ENCODE data around the gene GSG1L2. TPM values are rescaled to one million over a fixed set of nuclear protein-coding genes. Genes with fewer than 3 reads are reported as not detected.

The GSG1L2 gene
- total and polyA plus RNA-seq, 2 of the 13 experiments (the other 11 are each of a cell fraction or from before 2014, with no cell fraction given): not detected

GRCh38 chr17:9860851-9861250, 39.0 kb upstream of the GSG1L2 start:
- H3K4me2 ChIP-seq (ENCODE audit: low read depth, low read length): no peak overlapping the region
- H4K20me1 ChIP-seq (ENCODE audit: insufficient read depth, low read length): no peaks in the 10 kb centered on the region
- BruUV-seq (replicated peaks): no TSS peak
- no peaks in the 10 kb centered on the region for H3K79me2 ChIP-seq (ENCODE audit: insufficient read depth, low read length)
- no peak for FAIRE-seq
- H3K27me3 ChIP-seq (ENCODE audit: control insufficient read depth in 1 of 2, insufficient read depth in 2 of 2, low read length in 2 of 2): no peaks in the 10 kb centered on the region
- H3K9ac ChIP-seq (ENCODE audit: insufficient read depth, low read depth, low read length): no peak overlapping the region
- ChIA-PET POLR2A (no interaction called here), CTCF (ENCODE audit: low intra/inter-chr PET ratio, low total read pairs) (no interaction called here)
- no peaks in the 10 kb centered on the region for H3K9me3 ChIP-seq (ENCODE audit: low read length)
- H2AFZ ChIP-seq (ENCODE audit: low read length): no peak overlapping the region
- in situ Hi-C loops (cut with HindIII; ENCODE audit: extremely low pct_ligation_motif_present, low pct_unique_long_range_greater_than_20kb): no loop called here
- no peak overlapping the region for H3K27ac ChIP-seq (ENCODE audit: extremely low read length, insufficient read depth, low read length)
- intact Hi-C loops (cut with micrococcal nuclease; ENCODE audit: unreplicated experiment): no loop called here
- no peak for DNase-seq (ENCODE audit: low spot score)
- 14% methylated on average over 6 of the region's 7 CpGs for WGBS (ENCODE audit: low lambda C conversion rate)
- H3K4me1 ChIP-seq (ENCODE audit: insufficient read depth, low read length): no peaks in the 10 kb centered on the region
- H3K4me3 ChIP-seq (replicated peaks in 1 of 3; ENCODE audit: insufficient read depth in 1 of 3, low read depth in 2 of 3, low read length in 3 of 3): no peak overlapping the region
- no peak for TF ChIP-seq HES4 (CRISPR knock-in tag; IDR thresholded peaks at IDR 0.05; ENCODE audit: borderline replicate concordance)
- TF ChIP-seq HOXD1 (CRISPR knock-in tag; IDR thresholded peaks at IDR 0.05): no peak
- no peak for TF ChIP-seq TEAD2 (CRISPR knock-in tag; IDR thresholded peaks at IDR 0.05)
- TF ChIP-seq ONECUT2 (CRISPR knock-in tag; IDR thresholded peaks at IDR 0.05): no peak
- no peak for TF ChIP-seq ZNF879 (CRISPR knock-in tag; IDR thresholded peaks at IDR 0.05)
- no peak for ATAC-seq
- H3K36me3 ChIP-seq (replicated peaks in 1 of 2; ENCODE audit: control insufficient read depth in 1 of 2, insufficient read depth in 2 of 2, low read length in 2 of 2): no peaks in the 10 kb centered on the region

GRCh38 chr17:9859781-9860180, 37.9 kb upstream of the GSG1L2 start:
- no peaks in the 10 kb centered on the region for H3K79me2 ChIP-seq (ENCODE audit: insufficient read depth, low read length)
- H3K27me3 ChIP-seq (ENCODE audit: control insufficient read depth in 1 of 2, insufficient read depth in 2 of 2, low read length in 2 of 2): no peaks in the 10 kb centered on the region
- no peak overlapping the region for H3K4me2 ChIP-seq (ENCODE audit: low read depth, low read length)
- intact Hi-C loops (cut with micrococcal nuclease; ENCODE audit: unreplicated experiment): no loop called here
- no peak overlapping the region for H3K9ac ChIP-seq (ENCODE audit: insufficient read depth, low read depth, low read length)
- ATAC-seq (no peak), FAIRE-seq (no peak), DNase-seq (ENCODE audit: low spot score) (no peak)
- no peaks in the 10 kb centered on the region for H3K36me3 ChIP-seq (replicated peaks in 1 of 2; ENCODE audit: control insufficient read depth in 1 of 2, insufficient read depth in 2 of 2, low read length in 2 of 2)
- H3K4me1 ChIP-seq (ENCODE audit: insufficient read depth, low read length): no peaks in the 10 kb centered on the region
- in situ Hi-C loops (cut with HindIII; ENCODE audit: extremely low pct_ligation_motif_present, low pct_unique_long_range_greater_than_20kb): no loop called here
- BruUV-seq (replicated peaks): no TSS peak
- no peaks in the 10 kb centered on the region for H4K20me1 ChIP-seq (ENCODE audit: insufficient read depth, low read length)
- POLR2A ChIA-PET: no interaction called here
- no peak overlapping the region for H3K4me3 ChIP-seq (replicated peaks in 1 of 3; ENCODE audit: insufficient read depth in 1 of 3, low read depth in 2 of 3, low read length in 3 of 3)
- CTCF ChIA-PET (ENCODE audit: low intra/inter-chr PET ratio, low total read pairs): no interaction called here
- WGBS (ENCODE audit: low lambda C conversion rate): 3% methylated on average over 3 of the region's 5 CpGs
- no peak overlapping the region for H3K27ac ChIP-seq (ENCODE audit: extremely low read length, insufficient read depth, low read length)
- H3K9me3 ChIP-seq (ENCODE audit: low read length): no peaks in the 10 kb centered on the region
- H2AFZ ChIP-seq (ENCODE audit: low read length): no peak overlapping the region
- TF ChIP-seq KAT2B (IDR thresholded peaks at IDR 0.05; ENCODE audit: borderline replicate concordance, low read depth, low read length) (no peak), DMAP1 (CRISPR knock-in tag; IDR thresholded peaks at IDR 0.05) (no peak), ZNF496 (CRISPR knock-in tag; IDR thresholded peaks at IDR 0.05; ENCODE audit: insufficient replicate concordance) (no peak), THRA (CRISPR knock-in tag; IDR thresholded peaks at IDR 0.05; ENCODE audit: borderline replicate concordance) (no peak), GATAD2A (CRISPR knock-in tag; IDR thresholded peaks at IDR 0.05) (no peak), CC2D1A (CRISPR knock-in tag; IDR thresholded peaks at IDR 0.05) (no peak), SAP130 (CRISPR knock-in tag; IDR thresholded peaks at IDR 0.05; ENCODE audit: low read depth) (no peak), SNAPC2 (CRISPR knock-in tag; IDR thresholded peaks at IDR 0.05) (no peak), NONO (IDR thresholded peaks at IDR 0.05) (no peak), NONO (CRISPR knock-in tag; conservative IDR thresholded peaks at IDR 0.05) (no peak), ZNF230 (CRISPR knock-in tag; IDR thresholded peaks at IDR 0.05) (no peak), SMAD1 (CRISPR knock-in tag; IDR thresholded peaks at IDR 0.05; ENCODE audit: borderline replicate concordance, low read depth) (no peak), REPIN1 (CRISPR knock-in tag; IDR thresholded peaks at IDR 0.05; ENCODE audit: borderline replicate concordance, low read depth) (no peak), BRCA1 (CRISPR knock-in tag; IDR thresholded peaks at IDR 0.05) (no peak), ZMAT5 (CRISPR knock-in tag; IDR thresholded peaks at IDR 0.05; ENCODE audit: borderline replicate concordance, low read depth) (no peak), PHF21A (CRISPR knock-in tag; IDR thresholded peaks at IDR 0.05) (no peak), ZNF773 (CRISPR knock-in tag; IDR thresholded peaks at IDR 0.05; ENCODE audit: borderline replicate concordance) (no peak)
